PFSK-1 (cell line): ENCODE measurements around the gene TMEM244.

ENCODE experiments used
- POLR2AphosphoS5 ChIP-seq: IDR thresholded peaks from 2 replicates; pipeline ENCODE4 v1.6.1; 2012; ENCODE audit warnings: low read depth, mild to moderate bottlenecking, control low read depth, low read length, moderate library complexity
- TAF1 ChIP-seq: IDR thresholded peaks from 2 replicates; pipeline ENCODE4 v1.6.1; 2012; ENCODE audit warnings: low read length, control low read depth, borderline replicate concordance; ENCODE audit not compliant: insufficient read depth

DNA sequence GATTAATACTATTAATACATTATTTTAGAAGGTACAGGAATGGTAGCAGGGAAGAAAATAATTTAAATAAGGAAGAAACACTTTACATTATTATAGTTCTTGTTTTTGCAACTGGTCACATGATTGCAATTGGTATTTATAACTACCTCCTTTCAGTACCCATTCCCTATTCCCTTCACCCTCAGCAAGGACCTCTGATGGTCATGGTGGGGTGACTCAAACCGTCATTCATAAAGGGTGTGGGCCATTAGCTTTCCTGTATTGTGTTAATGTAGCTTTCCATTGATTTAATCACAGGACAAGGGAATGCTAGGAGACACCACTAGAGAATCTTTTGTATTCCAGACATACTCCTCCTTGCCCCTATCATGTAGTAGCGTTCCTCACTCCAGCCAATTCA, 47.2 kb upstream of the TMEM244 start:
- TF ChIP-seq POLR2AphosphoS5 = no peak
- no peak for TF ChIP-seq TAF1
